ENCODE data around the gene NPAS1. TPM values are rescaled to one million over a fixed set of nuclear protein-coding genes. Genes with fewer than 3 reads are reported as not detected.

Gene NPAS1
- total and polyA plus RNA-seq, 2 of the 13 experiments (the other 11 are each of a cell fraction or from before 2014, with no cell fraction given) = 0.35 to 2.9 TPM

DNA sequence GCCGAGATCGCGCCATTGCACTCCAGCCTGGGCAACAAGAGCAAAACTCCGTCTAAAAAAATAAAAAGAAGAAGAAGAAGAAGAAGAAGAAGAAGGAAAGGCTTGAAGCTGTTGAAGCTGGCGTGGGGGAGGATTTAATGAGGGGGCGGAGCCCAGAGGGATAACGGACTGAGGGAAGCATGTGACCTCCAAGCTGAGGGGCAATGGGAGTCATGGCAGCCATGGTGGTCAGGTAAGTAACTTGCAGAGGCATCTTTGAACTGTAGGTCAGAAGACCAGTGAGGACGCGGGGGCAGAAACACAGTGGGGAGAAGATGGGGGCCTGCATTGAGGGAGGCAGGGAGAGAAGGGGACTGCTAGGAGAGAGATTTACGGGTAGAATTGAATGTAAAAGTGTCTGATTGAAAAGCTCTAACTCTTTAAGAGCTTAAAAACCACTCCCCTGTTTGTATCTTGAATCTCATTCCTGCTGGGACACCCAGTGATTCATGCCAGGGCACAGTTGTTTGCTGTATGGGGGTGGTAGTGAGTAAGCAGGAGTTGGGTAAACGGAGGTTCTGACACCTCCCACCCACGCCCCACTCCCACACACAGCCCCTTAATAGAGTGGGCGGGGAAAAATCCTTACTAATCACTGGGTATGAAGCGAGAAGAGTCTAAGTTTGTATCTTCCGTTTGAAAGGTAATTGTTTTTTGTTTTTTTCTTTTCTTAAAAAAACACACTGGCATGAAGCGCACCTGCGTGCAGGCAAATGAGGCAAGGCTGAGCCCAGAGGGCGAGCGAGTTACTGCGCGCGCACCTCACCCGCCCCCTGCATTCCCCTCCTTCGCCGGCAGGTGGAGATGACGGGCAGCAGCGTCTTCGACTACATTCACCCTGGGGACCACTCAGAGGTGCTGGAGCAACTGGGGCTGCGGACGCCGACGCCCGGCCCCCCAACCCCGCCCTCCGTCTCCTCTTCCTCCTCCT is 15.8 kb downstream of the NPAS1 start (continued):
- TF ChIP-seq, protein P1, sequence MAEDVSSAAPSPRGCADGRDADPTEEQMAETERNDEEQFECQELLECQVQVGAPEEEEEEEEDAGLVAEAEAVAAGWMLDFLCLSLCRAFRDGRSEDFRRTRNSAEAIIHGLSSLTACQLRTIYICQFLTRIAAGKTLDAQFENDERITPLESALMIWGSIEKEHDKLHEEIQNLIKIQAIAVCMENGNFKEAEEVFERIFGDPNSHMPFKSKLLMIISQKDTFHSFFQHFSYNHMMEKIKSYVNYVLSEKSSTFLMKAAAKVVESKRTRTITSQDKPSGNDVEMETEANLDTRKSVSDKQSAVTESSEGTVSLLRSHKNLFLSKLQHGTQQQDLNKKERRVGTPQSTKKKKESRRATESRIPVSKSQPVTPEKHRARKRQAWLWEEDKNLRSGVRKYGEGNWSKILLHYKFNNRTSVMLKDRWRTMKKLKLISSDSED (CRISPR knock-in tag; IDR thresholded peaks at IDR 0.05) = no peak
- no peak for TF ChIP-seq ZNF839 (CRISPR knock-in tag; IDR thresholded peaks at IDR 0.05; ENCODE audit: borderline replicate concordance)
- TF ChIP-seq ZNF101 (CRISPR knock-in tag; IDR thresholded peaks at IDR 0.05; ENCODE audit: borderline replicate concordance, low read depth) = no peak
- TF ChIP-seq, protein P2, sequence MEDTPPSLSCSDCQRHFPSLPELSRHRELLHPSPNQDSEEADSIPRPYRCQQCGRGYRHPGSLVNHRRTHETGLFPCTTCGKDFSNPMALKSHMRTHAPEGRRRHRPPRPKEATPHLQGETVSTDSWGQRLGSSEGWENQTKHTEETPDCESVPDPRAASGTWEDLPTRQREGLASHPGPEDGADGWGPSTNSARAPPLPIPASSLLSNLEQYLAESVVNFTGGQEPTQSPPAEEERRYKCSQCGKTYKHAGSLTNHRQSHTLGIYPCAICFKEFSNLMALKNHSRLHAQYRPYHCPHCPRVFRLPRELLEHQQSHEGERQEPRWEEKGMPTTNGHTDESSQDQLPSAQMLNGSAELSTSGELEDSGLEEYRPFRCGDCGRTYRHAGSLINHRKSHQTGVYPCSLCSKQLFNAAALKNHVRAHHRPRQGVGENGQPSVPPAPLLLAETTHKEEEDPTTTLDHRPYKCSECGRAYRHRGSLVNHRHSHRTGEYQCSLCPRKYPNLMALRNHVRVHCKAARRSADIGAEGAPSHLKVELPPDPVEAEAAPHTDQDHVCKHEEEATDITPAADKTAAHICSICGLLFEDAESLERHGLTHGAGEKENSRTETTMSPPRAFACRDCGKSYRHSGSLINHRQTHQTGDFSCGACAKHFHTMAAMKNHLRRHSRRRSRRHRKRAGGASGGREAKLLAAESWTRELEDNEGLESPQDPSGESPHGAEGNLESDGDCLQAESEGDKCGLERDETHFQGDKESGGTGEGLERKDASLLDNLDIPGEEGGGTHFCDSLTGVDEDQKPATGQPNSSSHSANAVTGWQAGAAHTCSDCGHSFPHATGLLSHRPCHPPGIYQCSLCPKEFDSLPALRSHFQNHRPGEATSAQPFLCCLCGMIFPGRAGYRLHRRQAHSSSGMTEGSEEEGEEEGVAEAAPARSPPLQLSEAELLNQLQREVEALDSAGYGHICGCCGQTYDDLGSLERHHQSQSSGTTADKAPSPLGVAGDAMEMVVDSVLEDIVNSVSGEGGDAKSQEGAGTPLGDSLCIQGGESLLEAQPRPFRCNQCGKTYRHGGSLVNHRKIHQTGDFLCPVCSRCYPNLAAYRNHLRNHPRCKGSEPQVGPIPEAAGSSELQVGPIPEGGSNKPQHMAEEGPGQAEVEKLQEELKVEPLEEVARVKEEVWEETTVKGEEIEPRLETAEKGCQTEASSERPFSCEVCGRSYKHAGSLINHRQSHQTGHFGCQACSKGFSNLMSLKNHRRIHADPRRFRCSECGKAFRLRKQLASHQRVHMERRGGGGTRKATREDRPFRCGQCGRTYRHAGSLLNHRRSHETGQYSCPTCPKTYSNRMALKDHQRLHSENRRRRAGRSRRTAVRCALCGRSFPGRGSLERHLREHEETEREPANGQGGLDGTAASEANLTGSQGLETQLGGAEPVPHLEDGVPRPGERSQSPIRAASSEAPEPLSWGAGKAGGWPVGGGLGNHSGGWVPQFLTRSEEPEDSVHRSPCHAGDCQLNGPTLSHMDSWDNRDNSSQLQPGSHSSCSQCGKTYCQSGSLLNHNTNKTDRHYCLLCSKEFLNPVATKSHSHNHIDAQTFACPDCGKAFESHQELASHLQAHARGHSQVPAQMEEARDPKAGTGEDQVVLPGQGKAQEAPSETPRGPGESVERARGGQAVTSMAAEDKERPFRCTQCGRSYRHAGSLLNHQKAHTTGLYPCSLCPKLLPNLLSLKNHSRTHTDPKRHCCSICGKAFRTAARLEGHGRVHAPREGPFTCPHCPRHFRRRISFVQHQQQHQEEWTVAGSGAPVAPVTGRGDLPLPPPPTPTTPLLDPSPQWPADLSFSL (CRISPR knock-in tag; IDR thresholded peaks at IDR 0.05) = no peak
- no peak for TF ChIP-seq XBP1 (CRISPR knock-in tag; IDR thresholded peaks at IDR 0.05)
- TF ChIP-seq, protein P3, sequence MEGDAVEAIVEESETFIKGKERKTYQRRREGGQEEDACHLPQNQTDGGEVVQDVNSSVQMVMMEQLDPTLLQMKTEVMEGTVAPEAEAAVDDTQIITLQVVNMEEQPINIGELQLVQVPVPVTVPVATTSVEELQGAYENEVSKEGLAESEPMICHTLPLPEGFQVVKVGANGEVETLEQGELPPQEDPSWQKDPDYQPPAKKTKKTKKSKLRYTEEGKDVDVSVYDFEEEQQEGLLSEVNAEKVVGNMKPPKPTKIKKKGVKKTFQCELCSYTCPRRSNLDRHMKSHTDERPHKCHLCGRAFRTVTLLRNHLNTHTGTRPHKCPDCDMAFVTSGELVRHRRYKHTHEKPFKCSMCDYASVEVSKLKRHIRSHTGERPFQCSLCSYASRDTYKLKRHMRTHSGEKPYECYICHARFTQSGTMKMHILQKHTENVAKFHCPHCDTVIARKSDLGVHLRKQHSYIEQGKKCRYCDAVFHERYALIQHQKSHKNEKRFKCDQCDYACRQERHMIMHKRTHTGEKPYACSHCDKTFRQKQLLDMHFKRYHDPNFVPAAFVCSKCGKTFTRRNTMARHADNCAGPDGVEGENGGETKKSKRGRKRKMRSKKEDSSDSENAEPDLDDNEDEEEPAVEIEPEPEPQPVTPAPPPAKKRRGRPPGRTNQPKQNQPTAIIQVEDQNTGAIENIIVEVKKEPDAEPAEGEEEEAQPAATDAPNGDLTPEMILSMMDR (CRISPR knock-in tag; IDR thresholded peaks at IDR 0.05) = peak; percentile 94
- TF ChIP-seq, protein P4, sequence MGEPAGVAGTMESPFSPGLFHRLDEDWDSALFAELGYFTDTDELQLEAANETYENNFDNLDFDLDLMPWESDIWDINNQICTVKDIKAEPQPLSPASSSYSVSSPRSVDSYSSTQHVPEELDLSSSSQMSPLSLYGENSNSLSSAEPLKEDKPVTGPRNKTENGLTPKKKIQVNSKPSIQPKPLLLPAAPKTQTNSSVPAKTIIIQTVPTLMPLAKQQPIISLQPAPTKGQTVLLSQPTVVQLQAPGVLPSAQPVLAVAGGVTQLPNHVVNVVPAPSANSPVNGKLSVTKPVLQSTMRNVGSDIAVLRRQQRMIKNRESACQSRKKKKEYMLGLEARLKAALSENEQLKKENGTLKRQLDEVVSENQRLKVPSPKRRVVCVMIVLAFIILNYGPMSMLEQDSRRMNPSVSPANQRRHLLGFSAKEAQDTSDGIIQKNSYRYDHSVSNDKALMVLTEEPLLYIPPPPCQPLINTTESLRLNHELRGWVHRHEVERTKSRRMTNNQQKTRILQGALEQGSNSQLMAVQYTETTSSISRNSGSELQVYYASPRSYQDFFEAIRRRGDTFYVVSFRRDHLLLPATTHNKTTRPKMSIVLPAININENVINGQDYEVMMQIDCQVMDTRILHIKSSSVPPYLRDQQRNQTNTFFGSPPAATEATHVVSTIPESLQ (CRISPR knock-in tag; conservative IDR thresholded peaks at IDR 0.05) = no peak
- TF ChIP-seq TCF7 (IDR thresholded peaks at IDR 0.05; ENCODE audit: low read depth) = no peak
- TF ChIP-seq ZC3H4 (CRISPR knock-in tag; IDR thresholded peaks at IDR 0.05; ENCODE audit: borderline replicate concordance) = no peak
- TF ChIP-seq HOXA5 (CRISPR knock-in tag; IDR thresholded peaks at IDR 0.05) = no peak
- no peak for TF ChIP-seq ZNF468 (CRISPR knock-in tag; IDR thresholded peaks at IDR 0.05)
- no peak for TF ChIP-seq ZNF441 (CRISPR knock-in tag; IDR thresholded peaks at IDR 0.05; ENCODE audit: borderline replicate concordance)
- no peak for TF ChIP-seq SP1 (IDR thresholded peaks at IDR 0.05)
- peak; percentile 79 for TF ChIP-seq SP1 (CRISPR knock-in tag; IDR thresholded peaks at IDR 0.05)
- no peak for TF ChIP-seq ZNF253 (CRISPR knock-in tag; IDR thresholded peaks at IDR 0.05; ENCODE audit: borderline replicate concordance)
